HUES64 (cell line): Measurements from ENCODE around the gene ASCC3.

Experiments
- H3K27ac ChIP-seq: 2 replicates; pipeline ENCODE4 v1.7.0; 2013; ENCODE audit warnings: low read depth, low read length, inconsistent platforms
- H3K27me3 ChIP-seq: 2 replicates; pipeline ENCODE4 v1.6.1; 2013; ENCODE audit warnings: mild to moderate bottlenecking, low read length; ENCODE audit not compliant: insufficient read depth
- H3K36me3 ChIP-seq: 2 replicates; pipeline ENCODE4 v1.6.1; 2013; ENCODE audit warnings: mild to moderate bottlenecking, low read length; ENCODE audit not compliant: insufficient read depth
- H3K4me1 ChIP-seq: 2 replicates; pipeline ENCODE4 v1.6.1; 2013; ENCODE audit warnings: mild to moderate bottlenecking, low read length, moderate library complexity; ENCODE audit not compliant: insufficient read depth
- H3K4me3 ChIP-seq: 2 replicates; pipeline ENCODE4 v1.5.1; 2013; ENCODE audit warnings: mild to moderate bottlenecking, low read length, moderate library complexity
- H3K9ac ChIP-seq: 2 replicates; pipeline ENCODE4 v1.6.1; 2013; ENCODE audit warnings: mild to moderate bottlenecking, low read depth, low read length
- H3K9me3 ChIP-seq: 2 replicates; pipeline ENCODE4 v1.6.1; 2013; ENCODE audit warnings: low read depth, low read length; ENCODE audit not compliant: insufficient read depth
- WGBS: fragments of 150-250, 120-280 bp; methylation state at CpG from one replicate; pipeline ENCODE4 v1.1.7; 2013; ENCODE audit warnings: missing lambda C conversion rate; 5-methylcytosine and 5-hydroxymethylcytosine counted together

ASCC3 gene

DNA sequence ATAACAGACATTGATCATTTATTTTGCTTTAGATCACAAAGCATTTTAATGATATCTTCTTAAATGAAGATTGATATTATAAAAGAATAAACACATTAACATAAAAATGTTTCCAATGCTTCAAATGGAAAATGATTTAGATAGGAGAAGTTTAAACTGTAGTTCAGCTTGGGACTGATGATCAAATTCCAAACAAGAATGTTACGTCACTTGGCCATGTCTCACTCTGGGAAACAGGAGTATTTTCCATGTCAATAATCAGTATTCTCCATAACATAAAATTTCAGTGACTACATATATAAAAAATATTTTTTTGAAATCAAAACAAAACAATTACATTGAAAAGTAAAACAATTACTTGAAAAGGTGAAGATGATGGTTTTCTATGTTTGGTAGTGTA is 363.5 kb downstream of the ASCC3 start:
- H3K27ac ChIP-seq, result no peak overlapping the region
- H3K27me3 ChIP-seq, result no peaks in the 10 kb centered on the region
- H3K36me3 ChIP-seq, result peaks cover 24% of the 10 kb centered on the region
- H3K9ac ChIP-seq, result no peak overlapping the region
- H3K9me3 ChIP-seq, result no peaks in the 10 kb centered on the region
- H3K4me3 ChIP-seq, result no peak overlapping the region
- 88% methylated on average over 1 of the region's 1 CpG for WGBS
- H3K4me1 ChIP-seq, result no peaks in the 10 kb centered on the region

DNA sequence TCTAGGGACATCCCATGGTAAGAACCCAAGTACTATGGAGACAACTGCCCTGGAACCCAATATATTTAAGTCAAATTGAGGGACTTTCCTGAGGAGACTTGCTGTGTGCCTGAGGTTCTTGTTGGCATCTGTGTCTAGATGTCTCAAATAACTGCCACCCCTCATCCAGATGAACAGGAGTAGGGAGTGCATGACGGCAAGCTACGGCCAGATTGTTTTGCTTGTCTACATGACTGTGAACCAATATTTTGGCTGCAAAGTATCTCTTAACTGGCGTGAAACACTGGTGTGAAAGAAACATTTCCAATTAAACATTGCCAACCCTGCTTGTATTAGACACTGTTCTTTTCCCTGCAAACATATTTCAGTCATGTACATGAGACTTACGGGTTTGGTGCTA is 364.0 kb downstream of the ASCC3 start:
- Histone ChIP-seq H3K4me3 (no peak overlapping the region), H3K9me3 (no peaks in the 10 kb centered on the region), H3K27ac (no peak overlapping the region), H3K9ac (no peak overlapping the region), H3K27me3 (no peaks in the 10 kb centered on the region), H3K36me3 (peaks cover 29% of the 10 kb centered on the region), H3K4me1 (no peaks in the 10 kb centered on the region)
- 97% methylated on average over 4 of the region's 4 CpGs for WGBS

DNA sequence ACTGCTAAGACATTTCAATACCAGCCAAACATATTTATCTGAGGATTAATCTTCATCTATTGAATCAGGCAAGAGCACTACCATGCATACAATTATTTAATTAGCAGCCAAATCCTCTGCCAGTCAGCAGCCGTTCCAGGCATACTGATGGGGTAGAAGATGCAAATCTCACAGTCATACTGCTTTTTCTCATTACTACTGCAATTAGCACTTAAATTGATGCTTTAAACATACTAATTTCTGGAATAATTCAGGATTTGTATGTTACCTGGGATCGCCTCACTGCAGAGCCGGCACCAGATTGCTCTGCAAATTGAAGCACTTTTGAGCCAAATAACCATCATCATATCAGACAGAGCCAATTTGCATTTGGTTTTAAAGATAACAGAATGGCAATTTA is 366.5 kb downstream of the ASCC3 start:
- 100% methylated on average over 3 of the region's 3 CpGs for WGBS
- no peak overlapping the region for H3K27ac ChIP-seq
- H3K27me3 ChIP-seq, result no peaks in the 10 kb centered on the region
- H3K4me3 ChIP-seq, result no peak overlapping the region
- no peak overlapping the region for H3K9ac ChIP-seq
- H3K4me1 ChIP-seq, result no peaks in the 10 kb centered on the region
- no peaks in the 10 kb centered on the region for H3K9me3 ChIP-seq
- H3K36me3 ChIP-seq, result peaks cover 47% of the 10 kb centered on the region

DNA sequence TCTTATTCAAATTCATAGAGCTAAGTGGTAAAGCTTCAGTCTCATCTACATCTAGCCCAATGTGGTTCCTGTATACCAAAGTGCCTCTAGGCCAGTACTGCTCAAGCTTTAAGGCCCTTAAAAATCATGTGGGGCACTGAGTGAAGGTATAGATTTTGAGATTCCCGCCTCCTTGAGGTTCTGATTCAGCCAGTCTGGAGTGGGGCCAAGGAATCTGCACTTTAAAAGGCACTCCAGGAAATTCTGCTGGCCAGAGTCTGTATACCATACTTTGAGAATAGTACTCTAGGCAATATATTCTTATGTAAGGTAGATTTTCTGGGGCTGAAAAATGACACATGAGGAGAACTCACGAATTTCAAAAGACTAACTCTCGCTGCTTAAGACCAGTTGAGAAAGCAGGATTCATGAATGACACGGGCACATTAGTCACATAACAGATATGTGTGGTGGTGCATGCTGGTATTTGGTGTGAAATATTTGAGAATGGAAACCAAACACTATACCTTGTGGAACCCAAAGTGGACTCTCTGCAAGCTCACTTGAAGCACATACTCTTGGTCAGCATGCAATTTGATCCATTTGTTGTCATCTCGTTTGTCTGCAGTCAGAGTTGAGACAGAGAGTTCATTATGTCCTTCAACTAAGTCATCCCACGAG is 368.8 kb downstream of the ASCC3 start:
- Histone ChIP-seq H3K4me3 (no peak overlapping the region), H3K27me3 (no peaks in the 10 kb centered on the region), H3K9me3 (no peaks in the 10 kb centered on the region), H3K9ac (no peak overlapping the region), H3K27ac (no peak overlapping the region), H3K4me1 (no peaks in the 10 kb centered on the region), H3K36me3 (peaks cover 61% of the 10 kb centered on the region)
- 89% methylated on average over 6 of the region's 6 CpGs for whole genome bisulfite sequencing

DNA sequence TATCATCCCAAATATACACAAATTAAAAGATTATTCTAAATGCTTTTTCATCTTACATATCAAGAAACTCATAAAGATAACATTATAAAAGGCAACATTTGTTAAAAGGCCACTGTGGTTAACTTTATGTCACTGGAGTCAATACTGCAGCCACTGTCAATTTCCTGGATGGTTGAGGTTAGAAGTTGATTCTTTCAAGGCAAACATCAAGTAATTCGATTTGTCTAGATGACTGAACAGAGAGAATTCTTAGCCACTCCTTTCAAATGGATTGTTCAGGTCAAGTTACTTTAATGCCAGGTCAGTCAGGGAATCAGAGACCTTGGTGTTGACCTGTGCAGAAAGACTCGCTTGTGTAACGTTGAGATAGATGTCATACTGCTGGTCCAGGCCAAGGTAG is 372.0 kb downstream of the ASCC3 start:
- H3K27ac ChIP-seq, result no peak overlapping the region
- no peak overlapping the region for H3K9ac ChIP-seq
- H3K27me3 ChIP-seq, result no peaks in the 10 kb centered on the region
- no peaks in the 10 kb centered on the region for H3K9me3 ChIP-seq
- WGBS, result 98% methylated on average over 3 of the region's 3 CpGs
- H3K4me3 ChIP-seq, result no peak overlapping the region
- peaks cover 41% of the 10 kb centered on the region for H3K36me3 ChIP-seq
- no peaks in the 10 kb centered on the region; the same call in 1 of the 2 replicates for H3K4me1 ChIP-seq

DNA sequence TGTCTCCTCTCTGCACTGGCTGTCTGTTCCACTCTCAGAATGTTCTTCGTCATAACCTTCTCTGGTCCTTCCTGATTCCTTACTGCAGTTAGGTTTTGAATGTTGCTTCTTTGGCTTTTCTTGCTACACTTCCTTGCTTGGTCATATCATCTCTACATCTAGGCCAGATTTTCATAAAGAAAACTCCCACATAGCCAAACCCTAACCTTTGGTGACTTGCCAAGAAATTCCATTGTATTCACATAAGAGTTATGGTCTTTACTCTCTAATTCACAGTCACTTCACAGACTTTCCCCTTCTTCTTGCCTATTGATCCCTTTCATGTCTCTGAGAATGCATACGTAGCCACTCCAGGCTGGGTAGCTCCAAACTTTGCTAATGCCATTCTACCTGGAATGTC is 374.5 kb downstream of the ASCC3 start:
- H3K27ac ChIP-seq, result no peak overlapping the region
- H3K9me3 ChIP-seq, result no peaks in the 10 kb centered on the region
- peaks cover 28% of the 10 kb centered on the region for H3K36me3 ChIP-seq
- H3K4me1 ChIP-seq, result no peaks in the 10 kb centered on the region; the same call in 1 of the 2 replicates
- WGBS, result 92% methylated on average over 2 of the region's 2 CpGs
- no peak overlapping the region for H3K4me3 ChIP-seq
- H3K9ac ChIP-seq, result no peak overlapping the region
- H3K27me3 ChIP-seq, result no peaks in the 10 kb centered on the region

DNA sequence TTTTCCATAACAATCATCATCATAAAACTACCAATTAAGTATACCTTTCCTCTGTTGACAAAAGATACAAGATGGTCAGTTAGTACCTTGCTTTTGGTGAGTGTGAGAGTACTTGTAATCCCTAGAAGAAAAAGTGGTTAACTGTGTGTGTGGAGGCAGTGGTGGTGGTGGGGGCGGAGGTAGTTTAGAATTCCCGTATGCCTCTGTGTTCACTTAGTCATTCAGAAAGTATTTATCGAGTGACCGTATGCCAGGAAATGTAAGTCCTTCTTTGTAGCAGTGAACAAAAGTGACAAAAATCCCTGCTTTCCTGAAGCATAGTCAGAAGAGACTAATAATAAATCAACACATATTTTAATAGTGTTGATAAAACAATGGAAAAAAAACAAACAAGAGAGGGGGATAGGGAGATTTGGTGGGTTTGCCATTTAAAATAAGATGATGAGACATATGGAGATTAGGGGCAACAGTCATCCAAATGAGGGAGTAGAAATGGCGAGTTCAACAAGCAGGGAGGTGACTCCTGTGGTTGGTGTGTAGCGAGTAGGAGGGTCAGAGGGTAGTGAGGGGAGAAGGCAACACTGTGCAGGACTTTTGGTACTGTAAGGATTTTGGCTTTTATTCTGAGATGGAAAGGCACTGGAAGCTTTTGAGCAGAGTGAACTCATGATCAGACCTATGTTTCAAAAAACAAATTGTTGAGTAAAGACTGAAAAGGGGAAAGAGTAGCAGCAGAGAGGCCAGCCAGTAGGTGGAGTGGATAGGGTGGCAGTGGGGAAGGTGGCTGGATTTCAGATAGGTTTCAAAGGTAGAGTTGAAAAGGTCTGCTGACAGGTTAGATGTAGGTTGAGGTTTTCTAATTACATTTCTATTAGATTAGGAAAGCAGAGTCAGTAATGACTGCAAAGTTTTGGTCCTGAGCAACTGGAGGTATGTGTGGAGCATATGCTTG is 376.1 kb downstream of the ASCC3 start:
- Histone ChIP-seq H3K27me3 (no peaks in the 10 kb centered on the region), H3K9me3 (no peaks in the 10 kb centered on the region), H3K4me1 (no peaks in the 10 kb centered on the region; the same call in 1 of the 2 replicates), H3K4me3 (no peak overlapping the region), H3K9ac (no peak overlapping the region), H3K36me3 (peaks cover 18% of the 10 kb centered on the region), H3K27ac (no peak overlapping the region)
- WGBS, result 83% methylated on average over 6 of the region's 6 CpGs

DNA sequence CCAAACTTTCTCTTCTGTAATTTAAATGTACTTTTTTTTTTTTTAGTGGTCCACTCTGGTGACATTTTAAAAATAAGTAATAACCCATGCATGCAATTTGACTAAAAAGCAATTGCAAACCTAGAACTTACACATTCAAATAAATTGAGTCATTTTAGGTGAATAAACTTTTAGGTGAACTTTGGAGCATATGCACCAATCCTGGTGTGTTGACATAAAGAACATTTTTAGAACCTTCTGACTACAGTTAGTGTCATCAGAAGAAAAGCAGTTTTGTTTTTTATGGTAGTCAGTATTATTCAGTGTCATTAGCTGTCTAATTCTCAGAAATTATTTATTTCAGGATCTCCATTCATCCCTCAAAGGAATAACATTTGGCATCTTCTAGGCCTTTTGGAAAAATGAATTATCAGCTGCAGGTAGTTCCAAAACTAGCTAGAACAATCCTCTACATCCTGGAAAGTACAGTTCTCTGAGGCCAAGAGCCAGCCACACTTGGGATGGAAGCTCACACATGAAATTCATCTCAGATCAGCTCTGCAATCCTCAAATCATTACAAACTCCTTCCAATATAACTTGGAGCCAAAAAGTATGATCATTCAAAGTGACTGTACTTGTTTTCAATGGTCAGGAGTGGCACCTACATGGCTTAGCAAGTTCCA is 378.0 kb downstream of the ASCC3 start:
- no peaks in the 10 kb centered on the region for H3K9me3 ChIP-seq

DNA sequence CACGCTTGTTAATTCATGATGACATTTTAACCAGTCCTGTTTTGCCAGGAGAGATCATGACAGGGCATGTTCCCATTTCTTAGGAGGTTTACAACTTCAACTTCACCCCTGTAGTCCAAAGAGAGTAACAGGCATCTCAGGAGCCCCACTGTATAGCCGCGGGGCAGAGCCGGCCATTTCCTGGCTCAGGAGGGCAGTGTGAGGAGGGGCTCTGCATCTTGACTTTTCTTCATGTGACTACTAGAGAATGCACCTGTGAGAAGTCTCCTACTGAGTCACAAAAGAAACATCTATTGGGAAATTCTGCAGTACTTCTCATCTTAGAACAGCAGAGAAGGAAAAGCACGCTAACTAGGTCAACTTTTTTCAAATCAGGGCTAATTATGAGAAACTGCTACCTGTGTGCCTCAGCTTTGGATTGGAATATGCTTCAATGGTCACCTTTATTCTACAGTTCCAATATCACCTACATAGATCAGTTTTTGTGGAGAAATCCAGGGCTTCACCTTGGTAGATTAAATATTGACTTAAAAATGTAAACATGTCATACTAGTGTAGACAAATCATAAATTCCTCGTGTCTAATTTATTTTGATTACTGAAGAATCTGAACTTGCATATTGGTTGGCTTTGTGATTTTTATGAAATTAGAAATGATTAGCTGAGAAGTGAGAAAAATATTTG is 387.8 kb downstream of the ASCC3 start:
- Histone ChIP-seq H3K9me3 (no peaks in the 10 kb centered on the region; the same call in 1 of the 2 replicates), H3K36me3 (no peaks in the 10 kb centered on the region), H3K4me1 (peaks cover 8% of the 10 kb centered on the region), H3K9ac (no peak overlapping the region), H3K27ac (no peak overlapping the region), H3K4me3 (no peak overlapping the region), H3K27me3 (no peaks in the 10 kb centered on the region)
- 58% methylated on average over 6 of the region's 6 CpGs for WGBS

More for the DNA sequence above, 378.0 kb downstream of the ASCC3 start:
- Histone ChIP-seq H3K4me3 (no peak overlapping the region), H3K27ac (no peak overlapping the region), H3K27me3 (no peaks in the 10 kb centered on the region), H3K36me3 (peaks cover 1% of the 10 kb centered on the region; the same call in 1 of the 2 replicates), H3K9ac (no peak overlapping the region), H3K4me1 (no peaks in the 10 kb centered on the region; the same call in 1 of the 2 replicates)

DNA sequence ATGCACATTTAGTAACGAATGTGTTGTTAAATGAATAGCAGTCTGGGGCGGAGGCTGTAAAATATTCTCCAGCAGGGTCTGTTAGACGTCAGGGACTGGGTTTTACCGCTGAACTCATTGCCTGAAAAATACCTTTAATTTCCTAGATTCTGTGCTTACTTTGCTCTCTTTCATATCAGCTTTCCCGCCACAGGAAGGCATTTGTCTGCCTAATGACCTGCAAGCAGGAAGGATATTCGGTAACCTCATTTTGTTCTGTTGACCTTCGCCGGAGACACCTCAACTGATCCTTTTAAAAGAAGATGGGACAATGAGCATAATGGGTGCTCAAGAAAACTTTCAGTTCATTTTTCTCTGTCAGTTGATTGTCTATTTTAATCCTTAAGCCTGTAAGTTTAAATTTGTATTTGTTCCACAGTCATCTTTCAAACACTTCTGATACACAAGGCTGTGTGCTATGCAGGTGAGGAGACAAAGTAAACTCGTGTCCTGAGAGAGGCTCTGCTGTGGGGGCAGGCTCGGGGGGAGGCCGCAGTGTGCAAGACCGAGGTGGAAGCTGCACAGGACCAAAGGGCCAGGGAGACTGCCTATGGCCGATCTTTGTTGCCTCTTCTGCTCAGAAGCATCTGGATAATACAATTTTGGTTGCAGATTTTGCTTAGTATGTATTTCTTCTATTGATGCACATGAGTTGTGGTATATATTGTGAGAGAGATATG is 389.0 kb downstream of the ASCC3 start:
- WGBS, result 83% methylated on average over 13 of the region's 13 CpGs
- H3K4me1 ChIP-seq, result peaks cover 8% of the 10 kb centered on the region
- no peak overlapping the region for H3K4me3 ChIP-seq
- H3K27ac ChIP-seq, result no peak overlapping the region
- no peaks in the 10 kb centered on the region; the same call in 1 of the 2 replicates for H3K9me3 ChIP-seq
- no peaks in the 10 kb centered on the region for H3K27me3 ChIP-seq
- H3K9ac ChIP-seq, result no peak overlapping the region
- no peaks in the 10 kb centered on the region for H3K36me3 ChIP-seq
